DMS 273 treated with DMSO at 0.1 percent for 48 hours (cell line): ENCODE data around the gene SLC35F3.

Source experiments
- DNase-seq: peaks from one replicate; lab custom pipeline; 2025; lab: John Stamatoyannopoulos, UW

Gene SLC35F3

DNA sequence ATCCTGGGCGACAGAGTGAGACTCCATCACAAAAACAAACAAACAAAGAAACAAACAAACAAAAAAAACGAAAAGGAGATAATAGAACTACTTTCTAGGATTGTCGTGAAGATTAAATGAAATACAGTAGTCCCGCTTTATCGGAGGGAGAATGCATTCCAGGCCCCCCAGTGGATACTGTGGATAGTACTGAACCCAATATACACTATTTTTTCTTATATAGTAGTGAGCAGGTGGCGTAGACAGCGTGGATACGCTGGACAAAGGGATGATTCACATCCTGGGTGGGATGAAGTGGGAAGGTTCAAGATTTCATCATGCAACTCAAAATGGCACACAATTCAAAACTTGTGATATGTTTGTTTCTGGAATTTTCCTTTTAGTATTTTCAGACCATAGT lies 8.0 kb downstream of the SLC35F3 start:
- DNase-seq = no peak

DNA sequence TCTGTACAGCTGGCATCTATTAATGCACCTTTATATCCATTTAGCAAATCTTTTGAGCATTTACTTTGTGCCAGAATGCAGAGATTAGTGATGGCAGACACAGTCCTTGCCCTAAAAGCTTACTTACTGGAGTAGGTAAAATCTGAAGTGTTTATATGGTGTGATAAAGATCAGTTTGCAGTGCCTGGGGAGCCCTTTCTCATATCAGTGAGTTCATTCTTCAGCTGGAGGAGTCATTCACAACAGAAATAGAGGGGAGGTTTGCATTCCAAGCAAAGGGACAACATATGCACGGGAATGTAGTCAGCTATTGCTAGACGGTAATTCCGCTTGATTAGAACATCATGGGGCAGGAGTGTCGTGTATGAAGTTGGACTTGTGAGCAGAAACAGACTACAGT lies 8.4 kb downstream of the SLC35F3 start:
- DNase-seq = no peak

DNA sequence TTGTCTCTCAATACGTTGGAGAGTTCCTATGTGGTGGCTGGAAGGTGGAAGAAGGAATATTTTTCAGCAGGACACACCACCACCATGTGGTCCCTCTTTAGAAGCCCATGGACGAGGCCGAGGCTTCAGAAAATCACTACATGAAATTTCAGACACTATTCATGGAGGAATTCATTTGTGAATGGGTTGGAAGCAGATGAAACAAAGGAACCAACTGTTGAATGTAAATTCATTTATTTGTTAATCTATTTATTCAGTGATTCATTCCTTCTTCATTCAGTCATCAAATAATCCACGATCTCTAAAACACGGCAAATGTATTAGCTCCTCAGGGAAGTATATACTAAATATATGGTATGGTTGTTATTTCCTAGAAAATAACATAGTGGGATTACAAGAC lies 12.2 kb downstream of the SLC35F3 start:
- DNase-seq = no peak

DNA sequence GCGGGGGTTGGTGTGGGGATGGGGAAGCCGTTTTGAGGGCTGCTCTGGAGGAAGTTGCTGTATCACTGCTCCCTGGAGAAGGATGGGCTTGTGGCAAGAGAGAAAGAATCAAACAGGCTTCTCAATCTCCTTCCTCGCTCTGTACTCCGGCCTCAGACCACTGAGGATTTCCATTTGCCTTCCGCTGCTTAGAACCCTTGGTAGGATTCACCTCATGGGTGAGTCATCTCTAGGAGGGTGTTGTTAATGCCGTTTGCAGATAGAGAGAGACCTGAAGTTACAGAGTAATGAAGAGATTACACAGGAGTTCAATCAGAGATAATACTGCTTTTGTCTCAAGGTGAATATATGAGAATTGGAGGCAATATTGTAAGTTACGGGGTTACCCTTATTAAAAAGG lies 15.3 kb downstream of the SLC35F3 start:
- DNase-seq = no peak

DNA sequence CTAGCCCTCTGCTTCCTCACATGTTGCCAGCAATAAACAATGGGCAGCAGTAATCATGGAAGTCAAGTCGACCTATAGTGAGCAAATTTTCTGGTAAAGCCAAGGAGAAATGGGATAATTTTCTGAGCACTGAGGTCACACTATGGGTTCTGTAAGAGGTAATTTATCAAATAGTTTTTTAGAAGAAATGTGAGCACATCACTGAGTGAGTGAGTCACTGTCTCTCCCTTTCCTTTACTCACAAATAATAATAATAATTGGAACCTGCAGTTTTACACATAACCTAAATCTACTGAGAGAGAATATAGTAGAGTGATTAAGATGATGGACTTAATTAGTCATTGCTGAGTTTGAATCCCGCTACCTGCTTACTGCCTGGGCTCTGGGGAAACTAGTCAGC lies 23.6 kb downstream of the SLC35F3 start:
- no peak for DNase-seq

DNA sequence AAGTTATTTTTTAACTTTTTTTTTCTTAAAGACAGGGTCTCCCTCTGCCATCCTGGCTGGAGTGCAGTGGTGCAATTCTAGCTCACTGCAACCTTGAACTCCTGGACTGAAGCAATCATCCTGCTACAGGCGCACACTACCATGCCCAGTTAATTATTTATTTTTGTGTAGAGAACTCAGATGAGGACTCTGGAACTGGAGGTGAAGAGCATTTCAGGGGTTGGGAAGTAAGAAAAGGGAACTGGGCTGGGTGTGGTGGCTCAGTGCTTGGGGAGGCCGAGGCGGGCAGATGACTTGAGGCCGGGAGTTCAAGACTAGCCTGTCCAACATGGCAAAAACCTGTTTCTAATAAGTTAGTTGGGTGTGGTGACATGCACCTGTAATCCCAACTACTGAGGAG lies 28.9 kb downstream of the SLC35F3 start:
- no peak for DNase-seq

DNA sequence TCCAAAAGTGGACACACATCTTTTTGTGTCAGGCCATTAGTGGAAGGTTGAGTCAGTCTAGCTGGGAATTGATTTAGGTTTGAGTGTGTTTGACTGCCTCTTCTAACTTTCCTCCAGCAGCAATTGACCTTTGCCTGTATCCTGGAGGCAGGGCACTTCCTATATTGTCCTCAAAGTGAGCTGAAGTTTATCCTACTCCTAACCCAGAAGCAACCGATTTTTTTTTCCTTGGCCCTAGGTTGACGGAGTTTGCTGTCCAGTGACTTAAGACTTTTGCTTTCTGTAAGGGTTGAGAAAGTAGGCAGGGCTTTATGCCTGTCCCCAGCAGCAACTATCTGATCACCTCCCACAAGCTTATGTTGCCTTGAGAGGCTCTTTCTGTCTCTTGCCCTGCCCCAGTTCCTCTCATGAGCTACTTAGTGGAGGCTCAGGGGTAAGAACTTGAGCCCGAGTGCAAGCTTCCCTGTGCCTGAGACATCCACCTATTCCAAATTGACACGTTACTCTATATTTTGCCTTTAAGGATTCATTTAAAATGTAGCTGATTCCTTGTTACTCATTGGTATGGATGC lies 30.9 kb downstream of the SLC35F3 start:
- DNase-seq = no peak

DNA sequence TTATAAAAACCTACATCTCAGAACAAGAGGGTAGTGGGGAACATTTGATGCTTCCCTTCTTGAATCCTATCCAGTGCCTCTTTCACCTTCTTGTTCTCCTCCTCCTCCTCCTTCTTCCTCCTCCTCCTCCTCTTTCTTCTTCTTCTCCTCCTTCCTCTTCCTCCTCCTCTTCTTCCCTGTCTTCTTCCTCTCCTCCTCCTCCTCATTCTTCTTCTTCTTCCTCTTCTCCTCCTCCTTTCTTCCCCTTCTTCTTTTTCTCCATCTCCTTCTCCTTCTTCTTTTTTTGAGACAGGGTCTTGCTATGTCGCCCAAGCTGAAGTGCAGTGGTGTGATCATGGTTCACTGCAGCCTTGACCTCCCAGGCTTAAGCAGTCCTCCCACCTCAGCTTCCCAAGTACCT lies 31.9 kb downstream of the SLC35F3 start:
- no peak for DNase-seq

DNA sequence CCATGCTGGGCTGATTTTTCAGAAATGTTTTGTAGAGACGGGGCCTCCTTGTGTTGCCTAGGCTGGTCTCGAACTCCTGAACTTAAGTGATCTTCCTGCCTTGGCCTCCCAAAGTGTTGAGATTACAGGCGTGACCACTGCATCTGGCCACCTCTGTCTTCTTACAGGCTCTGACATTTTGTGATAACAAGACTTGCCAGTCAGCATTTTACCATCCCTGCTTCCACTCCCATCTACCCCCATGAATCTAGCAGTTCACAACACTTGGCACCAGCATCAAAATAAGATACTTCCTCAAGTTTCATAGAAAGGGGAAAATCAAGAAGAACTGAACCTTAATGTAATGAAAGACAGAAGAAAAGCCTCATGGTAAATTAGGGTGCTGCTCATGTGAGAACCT lies 32.4 kb downstream of the SLC35F3 start:
- DNase-seq = no peak

DNA sequence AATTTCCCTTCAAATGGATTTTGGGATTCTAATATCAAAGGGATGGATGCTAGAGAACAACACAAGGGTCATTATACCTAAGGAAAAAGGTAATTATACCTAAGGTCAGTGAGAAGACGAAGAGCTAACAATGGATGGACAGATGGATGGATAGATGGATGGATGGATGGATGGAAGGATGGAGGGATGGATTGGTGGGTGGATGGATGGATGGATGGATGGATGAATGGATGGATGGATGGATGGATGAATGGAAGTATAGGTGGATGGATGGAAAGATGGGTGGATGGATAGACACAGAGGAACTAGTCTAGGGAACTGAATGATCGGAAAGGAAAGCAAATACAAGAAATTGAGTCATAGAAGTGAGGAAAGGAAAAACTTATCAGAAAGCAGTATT lies 34.0 kb downstream of the SLC35F3 start:
- DNase-seq = no peak

DNA sequence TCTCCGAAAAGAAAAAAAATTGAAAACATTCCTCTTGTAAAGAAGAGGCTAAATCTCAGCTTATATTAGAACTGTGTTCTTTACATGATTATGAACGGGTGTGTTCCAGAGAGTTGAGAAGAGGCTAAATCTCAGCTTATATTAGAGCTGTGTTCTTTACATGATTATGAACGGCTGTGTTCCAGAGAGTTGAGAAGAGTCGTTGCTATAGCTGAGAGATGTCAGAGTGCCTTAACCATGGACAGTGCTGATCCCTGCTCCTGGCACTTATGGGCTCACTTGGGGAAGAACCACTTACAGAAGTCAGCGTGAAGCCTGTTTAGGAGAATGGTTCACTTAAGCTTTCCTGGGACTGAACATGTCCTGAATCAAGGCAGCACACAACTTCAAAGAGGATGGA lies 35.0 kb downstream of the SLC35F3 start:
- no peak for DNase-seq

DNA sequence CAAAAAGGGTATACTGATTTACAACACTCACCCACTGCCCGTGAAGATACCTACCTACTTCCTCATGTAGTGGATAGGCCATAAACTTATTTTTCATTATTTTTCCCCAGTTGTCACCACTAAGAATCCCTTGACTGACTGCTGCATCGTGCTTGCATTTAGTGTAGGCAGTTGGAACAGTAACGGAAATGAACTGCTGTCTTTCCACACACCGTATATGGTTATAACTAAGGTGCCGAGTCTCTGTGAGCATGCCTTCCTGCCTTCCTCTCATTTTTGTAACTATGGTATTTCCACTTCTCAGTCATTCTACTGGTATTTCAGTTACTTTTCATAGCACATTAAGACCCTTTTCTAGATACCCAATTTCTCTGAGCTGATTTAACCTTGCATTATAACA lies 36.4 kb downstream of the SLC35F3 start:
- DNase-seq = no peak

DNA sequence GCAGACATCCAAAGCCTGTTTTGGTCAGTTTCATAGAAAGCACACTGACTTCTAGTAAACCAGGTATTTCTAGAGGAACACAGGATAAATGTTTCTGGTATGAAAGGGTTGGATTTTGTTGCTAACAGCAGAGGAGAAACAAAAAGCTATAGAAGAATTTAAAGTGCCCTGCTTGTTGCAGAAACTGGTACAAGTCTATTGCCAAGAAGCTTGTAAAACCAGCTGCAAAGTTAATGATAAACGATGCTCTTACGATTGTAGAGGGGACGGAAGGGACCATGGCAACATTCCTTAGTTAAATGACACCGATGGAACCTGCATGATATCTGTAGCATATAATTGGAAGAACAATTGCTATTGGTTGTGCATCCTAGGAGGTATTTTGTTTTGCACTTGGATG lies 40.1 kb downstream of the SLC35F3 start:
- no peak for DNase-seq

DNA sequence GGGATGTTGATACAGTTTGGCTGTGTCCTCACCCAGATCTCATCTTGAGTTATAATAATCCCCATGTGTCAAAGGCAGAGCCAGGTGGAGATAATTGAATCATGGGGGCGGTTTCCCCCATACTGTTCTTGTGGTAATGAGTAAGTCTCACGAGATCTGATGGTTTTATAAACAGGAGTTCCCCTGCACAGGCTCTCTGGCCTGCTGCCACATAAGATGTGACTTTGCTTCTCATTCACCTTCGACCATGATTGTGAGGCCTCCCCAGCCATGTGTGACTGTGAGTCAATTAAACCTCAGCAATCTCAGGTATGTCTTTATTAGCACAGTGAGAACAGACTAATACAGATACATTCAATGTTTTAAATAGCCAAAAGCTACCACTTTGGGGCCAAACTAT lies 41.1 kb downstream of the SLC35F3 start:
- no peak for DNase-seq

DNA sequence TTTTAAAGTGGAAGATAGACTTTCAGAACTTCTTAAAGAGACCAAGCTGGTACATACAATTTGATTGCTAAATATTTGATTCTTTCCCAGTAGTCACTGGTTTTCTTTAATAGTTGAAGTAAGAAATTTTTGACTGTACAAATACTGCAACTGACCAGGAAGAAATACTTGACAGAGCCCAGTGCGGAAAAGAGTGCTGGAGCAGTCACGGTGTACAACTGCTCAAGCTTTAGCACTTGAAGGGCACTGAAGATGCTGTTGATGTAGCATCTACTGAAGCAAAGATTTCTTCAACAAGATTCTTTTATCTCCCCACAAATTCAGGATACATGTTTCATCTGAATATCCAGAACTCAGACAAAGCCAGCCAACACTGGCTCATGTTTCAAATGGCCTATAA lies 41.5 kb downstream of the SLC35F3 start:
- no peak for DNase-seq

DNA sequence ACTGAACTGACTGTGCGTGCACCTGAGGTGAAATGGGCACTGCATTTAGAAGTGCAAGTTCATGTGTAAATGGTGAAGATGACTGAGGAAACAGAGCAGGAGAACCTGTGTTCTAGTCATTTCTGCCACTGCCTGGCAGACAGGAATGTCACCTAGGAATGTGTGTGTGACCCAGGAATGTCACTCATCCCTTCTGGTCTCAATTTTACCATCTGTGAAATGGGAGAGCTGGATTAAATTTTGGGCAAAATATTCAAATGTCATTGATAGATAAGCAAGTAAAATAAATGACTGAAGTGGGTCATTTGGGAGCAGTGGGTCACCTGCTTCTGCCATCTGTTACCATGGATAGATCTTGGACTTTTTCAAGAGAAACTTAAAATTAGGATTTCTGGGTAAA lies 42.2 kb downstream of the SLC35F3 start:
- DNase-seq = no peak

DNA sequence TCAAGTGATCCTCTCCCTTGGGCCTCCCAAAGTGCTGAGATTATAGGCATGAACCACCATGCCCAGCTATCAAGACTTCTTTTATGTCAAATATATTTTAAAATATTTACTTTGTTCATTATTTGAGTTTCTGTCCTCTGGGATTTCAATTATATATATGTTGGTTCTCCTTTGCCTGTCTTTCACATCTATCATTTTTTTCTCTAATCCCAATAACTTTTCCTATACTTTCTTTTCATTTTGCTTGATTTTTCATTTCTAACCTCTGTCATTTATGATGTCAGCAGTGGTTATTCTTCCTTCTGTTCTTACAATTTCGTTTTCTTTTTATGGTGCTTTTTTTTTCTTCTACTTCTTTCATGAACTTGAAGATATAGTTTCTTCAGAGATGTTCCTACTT lies 47.3 kb downstream of the SLC35F3 start:
- DNase-seq = no peak

DNA sequence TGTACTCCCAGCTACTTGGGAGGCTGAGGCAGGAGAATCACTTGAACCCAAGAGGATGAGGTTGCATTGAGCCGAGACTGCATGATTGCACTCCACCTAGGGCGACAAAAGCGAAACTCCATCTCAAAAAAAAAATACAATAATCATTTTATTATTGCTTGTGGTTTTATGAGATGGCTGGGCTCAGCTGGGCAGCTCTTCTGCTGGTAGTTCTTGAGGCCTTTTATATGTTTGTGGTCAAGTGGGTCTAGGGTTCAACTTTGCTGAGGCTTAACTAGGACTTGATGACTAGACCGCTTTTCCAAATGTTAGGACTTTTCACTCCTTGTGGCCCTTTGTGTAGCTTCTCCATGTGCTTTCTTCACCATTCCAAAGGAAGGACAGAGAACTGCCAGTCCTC lies 53.2 kb downstream of the SLC35F3 start:
- no peak for DNase-seq

DNA sequence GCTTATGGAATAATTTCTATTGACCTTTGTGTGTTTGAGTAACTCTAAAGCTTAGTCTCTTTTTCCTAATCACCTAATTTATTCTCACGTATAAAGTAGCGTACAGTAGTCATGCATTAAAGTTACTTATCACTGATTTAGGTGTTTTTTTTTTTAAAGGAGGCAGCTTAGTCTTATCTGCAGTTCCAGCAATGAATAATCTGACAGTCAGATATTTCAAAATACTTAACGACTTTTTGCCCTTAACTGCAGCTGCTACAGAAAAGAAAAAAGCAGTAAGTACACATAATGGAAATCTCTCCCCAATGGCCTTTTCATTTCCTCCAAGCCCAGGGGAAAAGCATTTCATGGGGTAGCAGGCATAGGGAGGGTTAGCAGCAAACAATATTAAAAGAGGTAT lies 54.6 kb downstream of the SLC35F3 start:
- DNase-seq = no peak

DNA sequence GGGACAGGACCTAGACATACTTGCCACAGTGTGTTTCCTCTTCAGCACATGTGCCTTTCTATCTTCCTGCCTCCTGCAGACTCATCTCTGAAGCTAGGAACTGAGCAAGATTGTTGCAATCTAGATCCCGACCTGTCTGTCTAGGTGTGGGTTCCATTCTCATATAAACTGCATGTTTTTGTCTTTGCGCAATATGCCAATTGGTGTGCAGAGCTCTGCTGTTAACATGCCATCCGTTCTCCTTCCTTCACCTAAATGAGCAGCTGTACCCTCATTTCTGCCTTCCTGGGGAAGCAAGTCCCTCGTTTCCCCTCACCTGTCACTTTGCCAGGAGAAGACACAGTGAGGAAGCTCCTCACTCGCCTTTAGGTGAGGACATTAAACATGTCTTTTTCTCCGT lies 55.5 kb downstream of the SLC35F3 start:
- DNase-seq = no peak

DNA sequence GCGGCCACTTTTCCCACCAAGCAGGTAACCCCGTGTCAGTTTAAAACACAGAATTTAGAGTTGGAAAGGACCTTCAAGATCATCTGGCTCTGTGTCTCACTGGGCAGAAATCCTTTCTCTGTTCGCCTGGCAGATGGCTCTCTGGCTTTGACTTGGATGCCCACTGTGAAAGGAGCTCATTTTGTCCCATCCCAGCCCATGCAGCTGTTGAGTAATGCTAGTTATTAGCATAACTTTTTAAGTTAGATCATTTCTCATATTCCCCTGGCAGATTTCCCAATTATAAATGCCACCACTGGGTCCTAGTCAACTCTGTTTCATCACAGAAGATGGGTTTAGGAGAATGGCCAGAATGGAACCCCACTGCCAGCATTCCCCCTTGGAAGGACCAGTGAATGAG lies 55.9 kb downstream of the SLC35F3 start:
- no peak for DNase-seq

DNA sequence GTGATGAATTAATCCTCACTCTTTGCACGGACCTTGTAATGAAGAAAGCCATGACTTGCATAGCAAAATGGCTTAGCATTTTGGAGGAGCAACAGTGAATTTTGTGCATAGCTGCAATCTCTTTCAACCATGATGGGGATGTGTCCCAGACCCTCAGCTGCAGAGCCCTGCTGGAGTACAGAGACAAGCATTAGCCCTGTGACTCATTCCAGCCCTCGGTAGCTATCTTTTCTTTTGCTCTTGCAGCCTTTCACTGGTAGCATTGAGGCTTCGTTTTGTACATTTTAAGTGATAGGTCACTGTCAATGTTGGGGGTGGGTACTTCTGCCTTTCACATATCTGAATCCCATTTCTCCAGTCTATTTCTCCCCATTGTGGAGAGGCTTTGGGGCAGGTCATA lies 58.4 kb downstream of the SLC35F3 start:
- no peak for DNase-seq

DNA sequence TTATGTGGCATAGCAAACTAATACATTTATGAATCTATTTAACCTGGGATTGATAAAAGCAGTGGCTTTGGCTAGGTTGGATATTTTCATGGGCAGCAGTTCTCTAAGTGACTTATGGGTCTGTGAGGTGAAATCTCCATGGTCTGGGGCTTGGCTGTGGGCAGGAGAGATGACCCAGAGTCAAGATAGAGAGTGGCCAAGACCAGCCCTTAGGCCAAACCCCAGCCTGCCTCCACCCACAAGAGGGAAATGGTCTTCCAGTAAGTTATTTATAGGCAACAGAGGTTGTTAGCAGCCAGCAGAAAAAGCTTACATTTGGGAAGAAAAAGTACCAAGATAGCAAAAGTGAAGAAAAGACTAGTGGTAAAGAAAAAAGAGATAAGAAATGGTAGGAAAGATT lies 61.4 kb downstream of the SLC35F3 start:
- no peak for DNase-seq

DNA sequence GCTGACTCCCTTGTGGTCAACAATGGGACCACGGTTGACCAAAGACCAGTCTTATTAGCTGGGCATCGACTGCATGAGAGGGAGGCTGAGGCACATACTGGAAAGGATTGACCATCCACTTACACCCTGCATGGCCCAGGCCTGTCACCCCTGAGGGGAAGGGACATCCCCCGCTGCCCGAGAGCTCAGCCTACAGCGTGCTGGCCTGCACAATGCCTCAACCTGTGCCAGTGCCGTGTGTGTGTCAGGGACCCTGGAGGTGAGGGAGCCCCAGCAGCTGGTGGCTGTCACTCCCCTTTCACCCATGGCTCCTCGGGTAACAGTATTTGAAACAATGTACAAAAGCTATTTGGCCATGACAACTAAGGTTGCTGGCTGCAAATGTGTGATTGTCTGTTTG lies 67.3 kb downstream of the SLC35F3 start:
- DNase-seq = no peak

DNA sequence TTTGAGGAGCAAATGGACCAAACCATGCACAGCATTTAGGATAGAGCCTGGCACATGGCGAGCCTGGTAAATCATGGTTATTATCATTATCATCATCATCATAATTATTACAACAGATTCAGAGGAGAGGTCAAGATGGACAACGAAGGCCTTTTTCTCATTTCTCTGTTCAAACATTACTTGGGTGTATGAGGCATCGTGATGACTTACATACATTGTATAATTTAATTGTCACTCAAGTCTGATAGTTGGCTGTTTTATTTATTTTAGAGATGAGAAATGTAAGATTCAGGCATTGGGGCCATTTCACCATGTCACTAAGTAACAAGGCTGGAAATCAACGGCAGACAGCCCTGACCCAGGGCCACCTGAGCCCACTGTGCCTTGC lies 68.1 kb downstream of the SLC35F3 start:
- no peak for DNase-seq
